Adrenal gland (tissue), 12 donors: ENCODE data around the gene IRF2BP2. TPM values are rescaled to one million over a fixed set of nuclear protein-coding genes. Genes with fewer than 3 reads are reported as not detected.

Experiments used
- DNase-seq, 7 donors: peaks; one replicate each; pipeline ENCODE4 v3.0.0-alpha.2; 2019 to 2020
- H3K27ac ChIP-seq, 5 donors: fragments of 200-600 bp; sonication (generic) in 4 of 5; 1 replicate in 3 of 5; 2 replicates in 2 of 5; pipeline versions ENCODE4 v1.5.1 to v1.8.0; 2016 to 2020; ENCODE audit warnings: mild to moderate bottlenecking in 1 of 5
- H3K27me3 ChIP-seq: fragments of 200-600 bp; 2 replicates; pipeline ENCODE4 v1.8.0; 2021
- H3K36me3 ChIP-seq, 2 donors: fragments of 200-600 bp; replicated peaks in 1 of 2; 1 replicate in 1 of 2; 2 replicates in 1 of 2; pipeline versions ENCODE4 v1.5.1 to v1.8.0; 2018 to 2022
- H3K4me1 ChIP-seq, 2 donors: fragments of 200-600 bp; replicated peaks in 1 of 2; 1 replicate in 1 of 2; 2 replicates in 1 of 2; pipeline versions ENCODE4 v1.5.1 to v1.8.0; 2018 to 2021
- H3K4me3 ChIP-seq, 4 donors: fragments of 200-600 bp; sonication (generic) in 3 of 4; one replicate each; pipeline ENCODE4 v1.5.1; 2016 to 2018
- H3K9me3 ChIP-seq, 3 donors: fragments of 200-600 bp; sonication (generic) in 1 of 3; replicated peaks in 1 of 3; 1 replicate in 2 of 3; 2 replicates in 1 of 3; pipeline versions ENCODE4 v1.5.1 to v1.8.0; 2016 to 2021
- CTCF ChIP-seq, 6 experiments: fragments of 450-650 bp in 4 of 6; fragments of 200-600 bp in 2 of 6; sonication (generic) in 1 of 6; IDR thresholded peaks; 1 replicate in 5 of 6; 2 replicates in 1 of 6; pipeline versions ENCODE4 v1.5.1 to v1.8.0; 2016 to 2021; ENCODE audit warnings: antibody characterized with exemption in 6 of 6, mild to moderate bottlenecking in 2 of 6, moderate library complexity in 1 of 6
- POLR2A ChIP-seq, 2 donors: fragments of 450-650 bp; IDR thresholded peaks; one replicate each; pipeline ENCODE4 v1.6.1; 2017; ENCODE audit warnings: antibody characterized with exemption in 2 of 2, mild to moderate bottlenecking in 2 of 2, moderate library complexity in 1 of 2
- WGBS, 4 donors: extraction: QIAGEN DNeasy Blood & Tissue Kit in 2 of 4; methylation state at CpG; one replicate each; pipeline versions ENCODE4 v1.1.5 to v1.1.7; 2013 to 2017; 5-methylcytosine and 5-hydroxymethylcytosine counted together
- intact Hi-C, 2 donors: fragments of 100-400 bp; cut with DNase I; formaldehyde crosslinking; loops; one replicate each; pipeline versions ENCODE4 v1.14.1 to v1.15.0; 2022 to 2023
- polyA plus RNA-seq, 3 donors: library from polyadenylated mRNA; stranded (reverse); fragments of 200-250 nt in 2 of 3; fragments of 350-450 nt in 1 of 3; fragmentation: Illumina TruSeq in 1 of 3; extraction: RNeasy Lipid Tissue Mini Kit (QIAGEN cat#74804) in 1 of 3; gene quantifications; one replicate each; pipeline ENCODE4 v1.2.3, GENCODE V29; 2013 to 2014
- total RNA-seq, 9 donors: library from RNA; depleted of rRNA in 4 of 9; stranded (reverse); fragments of >200 nt in 4 of 9; fragments of 120-200 nt in 1 of 9; fragmentation: NEBNext Ultra II Directional in 1 of 9; extraction: Animal tissue kit (Norgen Biotek cat#: 25700) in 1 of 9; gene quantifications; one replicate each; pipeline versions ENCODE4 v1.1.0 to v1.2.4, GENCODE V29; 2013 to 2023
- donor health status: healthy with polysubstance abuse.
- donor health status: Bipolar disorder and iron deficiency.
- donor health status: DM: yes; HTN: yes; CAD: no.
- donor health status: DM: no; HTN: no; CAD: no.
- donor health status: DM: no; HTN: no; CAD: no.
- donor health status: DM: yes; HTN: yes; CAD: no.

IRF2BP2 gene
- total and polyA plus RNA-seq, 12 donors: 37.5 to 182 (median 84.4) TPM

- WGBS, 4 donors: 0 to 1% (median 0%) methylated on average over 21 to 71 of the region's 71 CpGs
- DNase-seq: peak; percentile 96 to 98 (median 96)
- peak overlapping the region; percentile 97 to 100 (median 100) for H3K27ac ChIP-seq
- no peaks in the 10 kb centered on the region for H3K9me3 ChIP-seq
- H3K4me1 ChIP-seq: peaks cover 44 to 45% of the 10 kb centered on the region in 2 donors
- peak overlapping the region; percentile 31 to 88 (median 55) for H3K4me3 ChIP-seq
- H3K27me3 ChIP-seq: no peaks in the 10 kb centered on the region
- H3K36me3 ChIP-seq: peaks cover 0 to 27% of the 10 kb centered on the region in 2 donors
- peak in 3 of 6 experiments; percentile 6 to 41 (median 40) for TF ChIP-seq CTCF (IDR thresholded peaks at IDR 0.05)
- TF ChIP-seq POLR2A (IDR thresholded peaks at IDR 0.05): peak; percentile 99
- intact Hi-C loops: loop anchor here (2.0 to 5.0 kb wide), 3 partner anchors 112 to 367 kb away; no protein-coding TSS in a partner anchor
These were observed 767 bp upstream of the IRF2BP2 start for GRCh38 chr1:234610666-234611224.

GRCh38 chr1:234609691-234610042, 311 bp downstream of the IRF2BP2 start:
- Histone ChIP-seq H3K9me3 (no peaks in the 10 kb centered on the region), H3K4me1 (peaks cover 44 to 54% of the 10 kb centered on the region in 2 donors), H3K36me3 (peaks cover 0 to 30% of the 10 kb centered on the region in 2 donors), H3K27me3 (no peaks in the 10 kb centered on the region), H3K4me3 (peak overlapping the region in 1 of 4 donors; percentile 93), H3K27ac (peak overlapping the region in 4 of 5 donors; percentile 100)
- WGBS, 4 donors: 0 to 1% methylated on average over 41 to 47 of the region's 67 CpGs; no CpG with 5 or more reads in 2 of the 4 donors
- peak in 2 of 7 donors; percentile 33 to 36 for DNase-seq
- no peak for TF ChIP-seq CTCF (IDR thresholded peaks at IDR 0.05)
- no peak for TF ChIP-seq POLR2A (IDR thresholded peaks at IDR 0.05)
- intact Hi-C loops: loop anchor here (2.0 to 10.0 kb wide), 5 partner anchors 113 to 468 kb away; no protein-coding TSS in a partner anchor

- peaks cover 44 to 59% of the 10 kb centered on the region in 2 donors for H3K4me1 ChIP-seq
- no peaks in the 10 kb centered on the region for H3K27me3 ChIP-seq
- peak in 6 of 7 donors; percentile 51 to 81 (median 72) for DNase-seq
- peaks cover 0 to 30% of the 10 kb centered on the region in 2 donors for H3K36me3 ChIP-seq
- peak overlapping the region; percentile 92 to 100 (median 100) for H3K27ac ChIP-seq
- WGBS, 4 donors: 0% methylated on average over 89 to 118 of the region's 121 CpGs; no CpG with 5 or more reads in 2 of the 4 donors
- intact Hi-C loops: loop anchor here in 1 of 2 donors (5.0 to 10.0 kb wide), 2 partner anchors 376 to 468 kb away; no protein-coding TSS in a partner anchor
- no peaks in the 10 kb centered on the region for H3K9me3 ChIP-seq
- peak; percentile 70 to 82 for TF ChIP-seq POLR2A (IDR thresholded peaks at IDR 0.05)
- TF ChIP-seq CTCF (IDR thresholded peaks at IDR 0.05): no peak
- peak overlapping the region; percentile 59 to 93 (median 77) for H3K4me3 ChIP-seq
These were observed 877 bp downstream of the IRF2BP2 start for GRCh38 chr1:234608911-234609690.
